Hepatocyte (in vitro differentiated cells): ENCODE measurements around the gene ZMAT2.

Experiments used
- CTCF ChIP-seq: fragments of 200-600 bp; sonication (generic); IDR thresholded peaks from 2 replicates; pipeline ENCODE4 v1.5.1; 2016; ENCODE audit warnings: antibody characterized with exemption, mild to moderate bottlenecking; ENCODE audit not compliant: poor library complexity
- EZH2 ChIP-seq: fragments of 200-600 bp; sonication (generic); IDR thresholded peaks from 2 replicates; pipeline ENCODE4 v1.6.1; 2016; ENCODE audit warnings: antibody characterized with exemption, mild to moderate bottlenecking, borderline replicate concordance
- EZH2phosphoT487 ChIP-seq: fragments of 200-600 bp; sonication (generic); IDR thresholded peaks from one replicate; pipeline ENCODE4 v1.6.1; 2018; ENCODE audit warnings: antibody characterized with exemption, mild to moderate bottlenecking, low read depth, moderate library complexity; ENCODE audit not compliant: unreplicated experiment, severe bottlenecking

GRCh38 chr5:140658870-140659269 lies 41.4 kb upstream of the ZMAT2 start:
- TF ChIP-seq CTCF (no peak), EZH2 (no peak), EZH2phosphoT487 (no peak)
